Lower lobe of right lung (tissue), 2 donors: ENCODE data around the gene GTPBP6. TPM values are rescaled to one million over a fixed set of nuclear protein-coding genes. Genes with fewer than 3 reads are reported as not detected.
"Not testable (repeated sequence)": the region's sequence is repeated elsewhere in the genome, so short reads cannot be mapped to it uniquely, and the experiment has no call there.

Experiments used
- ATAC-seq, 2 donors: fragments of 200-7000 bp; cut with Tn5 transposase; one replicate each; pipeline ENCODE4 v1.9.1; 2020 to 2022; ENCODE audit warnings: mild to moderate bottlenecking in 2 of 2, moderate library complexity in 2 of 2
- DNase-seq: peaks from one replicate; pipeline ENCODE4 v3.0.0-alpha.2; 2020
- H3K27ac ChIP-seq: fragments of 200-600 bp; one replicate; pipeline ENCODE4 v1.8.0; 2022
- H3K27me3 ChIP-seq: fragments of 200-600 bp; one replicate; pipeline ENCODE4 v1.8.0; 2022; ENCODE audit warnings: low read depth
- H3K36me3 ChIP-seq: fragments of 200-600 bp; one replicate; pipeline ENCODE4 v1.8.0; 2022; ENCODE audit warnings: mild to moderate bottlenecking
- H3K4me1 ChIP-seq: fragments of 200-600 bp; one replicate; pipeline ENCODE4 v1.8.0; 2022
- H3K4me3 ChIP-seq: fragments of 200-600 bp; one replicate; pipeline ENCODE4 v1.8.0; 2022; ENCODE audit warnings: mild to moderate bottlenecking
- H3K9me3 ChIP-seq: fragments of 200-600 bp; one replicate; pipeline ENCODE4 v1.8.0; 2022
- intact Hi-C: fragments of 100-400 bp; cut with DNase I; formaldehyde crosslinking; loops from one replicate; pipeline ENCODE4 v1.11.0; 2022
- total RNA-seq: library from RNA; stranded (reverse); fragmentation: NEBNext Ultra II Directional; extraction: Animal tissue kit (Norgen Biotek cat#: 25700); gene quantifications from one replicate; pipeline ENCODE4 v1.2.1, GENCODE V29; 2021
- TF ChIP-seq, protein P1 (sequence below): fragments of 200-600 bp; IDR thresholded peaks from one replicate; pipeline ENCODE4 v1.8.0; 2022; ENCODE audit warnings: antibody characterized with exemption, mild to moderate bottlenecking
- donor health status: DM: no; HTN: yes; CAD: no; lungs with severe emphysema.

Gene GTPBP6
- total RNA-seq, 1 donor from 2014 or later = 47.1 TPM

DNA sequence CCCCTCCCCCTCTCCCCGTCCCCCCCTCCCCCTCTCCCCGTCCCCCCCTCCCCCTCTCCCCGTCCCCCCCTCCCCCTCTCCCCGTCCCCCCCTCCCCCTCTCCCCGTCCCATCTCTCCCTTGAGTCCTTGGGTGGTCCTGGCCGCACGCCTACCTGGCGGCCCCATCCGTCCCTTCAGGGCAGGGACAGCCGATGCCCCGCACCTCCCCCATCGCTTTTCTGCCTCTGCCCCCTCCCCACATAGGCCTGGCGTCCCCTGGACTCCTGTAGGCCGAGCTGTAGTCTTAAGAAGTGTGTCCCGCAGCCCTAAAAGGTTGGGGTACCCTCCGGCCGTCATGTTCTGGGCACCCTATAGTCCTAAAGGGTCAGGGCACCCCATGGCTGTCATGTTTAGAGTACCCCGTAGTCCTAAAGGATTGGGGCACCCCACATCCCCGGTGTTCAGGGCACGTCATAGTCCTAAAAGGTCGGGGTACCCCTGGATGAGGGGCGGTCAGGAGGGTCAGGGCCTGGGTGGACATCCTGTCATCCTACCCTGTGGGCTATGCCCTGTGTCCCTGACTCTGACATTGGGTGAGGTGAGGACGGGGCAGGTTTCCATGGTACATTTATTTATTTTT lies 10.8 kb upstream of the GTPBP6 start:
- Histone ChIP-seq H3K9me3 (no peaks in the 10 kb centered on the region), H3K27me3 (peaks cover 22% of the 10 kb centered on the region), H3K4me3 (no peak overlapping the region), H3K27ac (no peak overlapping the region), H3K36me3 (peaks cover 7% of the 10 kb centered on the region), H3K4me1 (peaks cover 11% of the 10 kb centered on the region)
- DNase-seq = no peak
- TF ChIP-seq, protein P1, sequence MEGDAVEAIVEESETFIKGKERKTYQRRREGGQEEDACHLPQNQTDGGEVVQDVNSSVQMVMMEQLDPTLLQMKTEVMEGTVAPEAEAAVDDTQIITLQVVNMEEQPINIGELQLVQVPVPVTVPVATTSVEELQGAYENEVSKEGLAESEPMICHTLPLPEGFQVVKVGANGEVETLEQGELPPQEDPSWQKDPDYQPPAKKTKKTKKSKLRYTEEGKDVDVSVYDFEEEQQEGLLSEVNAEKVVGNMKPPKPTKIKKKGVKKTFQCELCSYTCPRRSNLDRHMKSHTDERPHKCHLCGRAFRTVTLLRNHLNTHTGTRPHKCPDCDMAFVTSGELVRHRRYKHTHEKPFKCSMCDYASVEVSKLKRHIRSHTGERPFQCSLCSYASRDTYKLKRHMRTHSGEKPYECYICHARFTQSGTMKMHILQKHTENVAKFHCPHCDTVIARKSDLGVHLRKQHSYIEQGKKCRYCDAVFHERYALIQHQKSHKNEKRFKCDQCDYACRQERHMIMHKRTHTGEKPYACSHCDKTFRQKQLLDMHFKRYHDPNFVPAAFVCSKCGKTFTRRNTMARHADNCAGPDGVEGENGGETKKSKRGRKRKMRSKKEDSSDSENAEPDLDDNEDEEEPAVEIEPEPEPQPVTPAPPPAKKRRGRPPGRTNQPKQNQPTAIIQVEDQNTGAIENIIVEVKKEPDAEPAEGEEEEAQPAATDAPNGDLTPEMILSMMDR = no peak
- intact Hi-C loops = no loop called here
- no peak for ATAC-seq

DNA sequence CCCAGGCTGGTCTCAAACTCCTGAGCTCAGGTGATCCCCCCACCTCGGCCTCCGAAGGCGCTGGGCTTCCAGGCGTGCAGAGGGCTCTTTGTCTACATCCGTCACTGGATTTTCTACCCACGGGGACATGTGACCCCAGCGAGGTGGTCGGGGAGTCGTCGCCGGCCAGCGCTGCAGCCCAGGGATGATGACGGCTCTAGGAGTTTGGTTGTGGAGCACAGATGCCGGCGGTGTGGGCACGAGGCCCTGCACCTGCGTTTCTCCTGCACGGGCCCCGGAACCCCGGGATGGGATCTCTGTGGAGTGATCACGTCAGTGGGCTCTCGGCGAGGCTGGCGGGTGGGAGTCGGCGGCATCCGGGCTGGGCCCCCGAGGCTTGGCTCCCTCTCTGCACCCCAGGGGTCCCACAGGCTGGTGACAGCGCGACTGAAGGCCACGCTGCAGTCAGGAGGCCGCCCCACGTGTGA lies 9.1 kb upstream of the GTPBP6 start:
- DNase-seq (peak; percentile 41), ATAC-seq (no peak)
- Histone ChIP-seq H3K4me3 (no peak overlapping the region), H3K36me3 (no peaks in the 10 kb centered on the region), H3K9me3 (no peaks in the 10 kb centered on the region), H3K27me3 (peaks cover 22% of the 10 kb centered on the region), H3K4me1 (peaks cover 11% of the 10 kb centered on the region), H3K27ac (no peak overlapping the region)
- TF ChIP-seq, protein P1 = no peak
- intact Hi-C loops = no loop called here

DNA sequence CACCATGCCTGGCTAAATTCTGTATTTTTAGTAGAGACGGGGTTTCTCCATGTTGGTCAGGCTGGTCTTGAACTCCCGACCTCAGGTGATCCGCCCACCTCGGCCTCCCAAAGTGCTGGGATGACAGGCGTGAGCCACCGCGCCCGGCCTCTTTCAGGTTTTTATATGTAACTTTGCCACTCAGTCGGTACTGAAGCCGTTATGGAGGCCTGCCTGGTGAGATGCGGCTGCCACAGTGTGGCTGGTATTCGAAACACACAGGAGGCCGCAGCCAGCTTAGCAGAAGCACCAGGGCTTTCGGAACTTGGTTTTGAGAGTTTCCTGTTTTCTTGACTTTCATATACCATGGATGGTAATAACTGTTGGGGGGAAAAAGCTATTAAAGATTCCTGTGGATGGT lies 6.1 kb upstream of the GTPBP6 start:
- H3K4me3 ChIP-seq, H3K27ac ChIP-seq, H3K27me3 ChIP-seq, intact Hi-C loops, H3K9me3 ChIP-seq, H3K36me3 ChIP-seq: not testable (repeated sequence)
- ATAC-seq (peak in 1 of 2 donors; percentile 27), DNase-seq (peak; percentile 41)
- H3K4me1 ChIP-seq = peaks cover 13% of the 10 kb centered on the region

DNA sequence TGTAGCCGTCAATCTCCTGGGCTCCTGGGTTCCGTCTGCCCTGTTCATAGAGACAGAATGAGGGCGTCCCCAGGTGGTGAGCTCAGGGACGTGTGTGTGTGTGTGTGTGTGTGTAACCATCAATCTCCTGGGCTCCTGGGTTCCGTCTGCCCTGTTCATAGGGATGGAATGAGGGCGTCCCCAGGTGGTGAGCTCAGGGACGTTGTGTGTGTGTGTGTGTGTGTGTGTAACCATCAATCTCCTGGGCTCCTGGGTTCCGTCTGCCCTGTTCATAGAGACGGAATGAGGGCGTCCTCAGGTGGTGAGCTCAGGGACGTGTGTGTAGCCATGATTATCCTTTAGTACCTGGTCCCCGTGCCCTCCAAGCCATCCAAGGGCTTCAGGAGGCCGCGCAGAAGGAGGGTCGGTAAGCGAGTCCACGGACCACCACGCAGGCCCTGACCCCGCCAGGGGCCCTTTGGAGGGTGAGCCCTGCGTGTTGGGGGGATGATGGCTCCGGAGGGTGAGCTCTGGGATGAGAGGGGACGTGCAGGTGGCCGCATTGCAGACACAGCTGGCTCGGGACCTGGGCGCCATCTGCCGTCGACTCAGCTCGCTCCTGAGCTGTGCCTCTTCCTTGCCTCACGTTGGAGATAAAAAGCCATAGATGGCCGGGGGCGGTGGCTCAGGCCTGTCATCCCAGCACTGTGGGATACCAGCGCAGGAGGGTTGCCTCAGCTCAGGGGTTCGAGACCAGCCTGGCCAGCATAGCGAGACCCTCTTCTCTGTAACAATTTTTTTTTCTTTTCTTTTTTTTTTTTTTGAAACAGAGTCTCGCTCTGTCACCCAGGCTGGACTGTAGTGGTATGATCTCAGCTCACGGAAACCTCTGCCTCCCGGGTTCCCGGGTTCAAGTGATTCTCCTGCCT lies 5.4 kb upstream of the GTPBP6 start:
- no peak overlapping the region for H3K27ac ChIP-seq
- intact Hi-C loops = no loop called here
- TF ChIP-seq, protein P1 = no peak
- H3K36me3 ChIP-seq = no peaks in the 10 kb centered on the region
- H3K27me3 ChIP-seq = no peaks in the 10 kb centered on the region
- DNase-seq (peak; percentile 82), ATAC-seq (peak; percentile 46 to 52)
- H3K4me1 ChIP-seq = peaks cover 13% of the 10 kb centered on the region
- H3K9me3 ChIP-seq = no peaks in the 10 kb centered on the region
- no peak overlapping the region for H3K4me3 ChIP-seq

DNA sequence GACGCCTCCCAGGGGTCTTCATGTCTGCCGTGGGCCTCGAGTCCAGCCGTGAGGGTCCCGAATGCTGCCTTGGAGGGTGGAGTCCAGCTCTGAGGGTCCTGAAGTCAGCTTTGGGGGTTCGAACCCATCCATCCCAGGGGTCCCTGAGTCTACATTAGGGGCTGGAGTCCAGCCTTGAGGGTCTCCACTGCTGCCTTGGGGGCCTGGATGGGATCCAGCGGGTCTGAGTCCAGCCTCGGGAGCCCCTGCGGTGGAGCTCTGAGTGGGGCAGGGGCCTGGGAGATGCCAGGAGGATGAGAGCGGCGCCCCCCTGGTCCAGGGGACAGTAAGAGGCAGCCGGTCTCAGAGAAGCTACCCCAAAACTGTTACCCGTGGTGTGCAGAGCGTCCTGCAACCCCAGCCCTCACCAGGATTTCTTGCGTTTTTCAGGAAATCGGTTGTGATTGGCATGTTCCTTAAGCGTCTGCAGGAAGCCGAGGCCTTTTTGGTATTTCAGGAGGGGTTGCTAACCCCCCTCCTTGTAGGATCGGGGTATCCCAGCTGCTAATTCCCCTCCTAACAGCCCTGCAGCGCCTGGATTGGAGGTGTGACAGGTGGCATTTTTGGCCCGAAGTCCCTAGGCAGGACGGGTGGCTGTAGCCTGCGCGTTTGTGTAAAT lies 1.7 kb upstream of the GTPBP6 start:
- intact Hi-C loops = no loop called here
- peak overlapping the region; percentile 88 for H3K27ac ChIP-seq

More for the DNA sequence above, 1.7 kb upstream of the GTPBP6 start:
- TF ChIP-seq, protein P1 = no peak
- H3K4me3 ChIP-seq = peak overlapping the region; percentile 86
- peak; percentile 43 for DNase-seq
- ATAC-seq = no peak
- H3K9me3 ChIP-seq = no peaks in the 10 kb centered on the region
- H3K4me1 ChIP-seq = peaks cover 13% of the 10 kb centered on the region
- H3K36me3 ChIP-seq = peaks cover 9% of the 10 kb centered on the region
- no peaks in the 10 kb centered on the region for H3K27me3 ChIP-seq
